Fibroblast of skin of right biceps (primary cell): ENCODE data around the gene FAM90A26.
"Not testable (repeated sequence)": the region's sequence is repeated elsewhere in the genome, so short reads cannot be mapped to it uniquely, and the experiment has no call there.

ENCODE experiments used
- DNase-seq: peaks from one replicate; pipeline ENCODE4 v3.0.0-alpha.2; 2013

FAM90A26 gene, protein sequence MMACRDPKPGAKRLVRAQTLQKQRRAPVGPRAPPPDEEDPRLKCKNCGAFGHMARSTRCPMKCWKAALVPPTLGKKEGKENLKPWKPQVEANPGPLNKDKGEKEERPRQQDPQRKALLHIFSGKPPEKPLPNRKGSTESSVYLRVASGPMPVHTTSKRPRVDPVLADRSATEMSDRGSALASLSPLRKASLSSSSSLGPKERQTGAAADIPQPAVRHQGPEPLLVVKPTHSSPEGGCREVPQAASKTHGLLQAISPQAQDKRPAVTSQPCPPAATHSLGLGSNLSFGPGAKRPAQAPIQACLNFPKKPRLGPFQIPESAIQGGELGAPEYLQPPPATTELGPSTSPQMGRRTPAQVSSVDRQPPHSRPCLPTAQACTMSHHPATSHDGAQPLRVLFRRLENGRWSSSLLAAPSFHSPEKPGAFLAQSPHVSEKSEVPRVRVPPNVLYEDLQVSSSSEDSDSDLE

DNA sequence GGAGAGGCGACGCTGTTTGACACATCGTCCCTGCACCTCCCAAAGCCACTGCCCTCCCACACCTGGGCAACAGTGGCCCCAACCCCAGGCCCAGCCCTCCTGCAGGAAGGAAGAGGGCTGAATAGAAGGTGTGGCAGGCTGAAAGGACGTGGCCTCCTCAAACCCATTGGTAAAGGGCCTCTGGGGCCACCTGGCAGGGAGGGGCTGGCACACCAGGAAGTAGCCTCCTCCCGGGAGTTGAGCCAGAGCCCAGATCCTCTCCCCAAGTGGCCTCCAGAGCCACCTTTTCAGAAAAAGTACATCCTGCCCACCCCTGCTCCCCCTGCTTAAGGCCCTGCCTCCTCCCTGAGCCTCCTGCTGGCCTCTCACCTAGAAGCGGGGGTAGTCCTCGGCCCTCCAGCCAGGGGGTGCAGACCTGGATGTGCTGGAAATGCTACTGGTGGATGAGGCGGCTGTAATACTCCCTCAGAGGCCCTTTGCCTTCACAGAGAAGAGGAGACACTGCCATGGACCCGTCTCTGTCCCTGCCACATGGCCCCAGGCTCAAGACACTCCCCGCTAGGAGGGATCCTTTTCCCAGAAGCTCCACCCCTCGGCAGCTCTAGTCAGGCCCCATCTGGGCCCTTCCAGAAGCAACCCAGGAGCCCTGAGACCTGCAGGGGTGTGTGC is at the start of gene FAM90A26:
Gene FAM90A26, plus strand, starts transcription at position 619 of the 669 bp plus-strand sequence. CDS start 2,764 bp downstream, outside the sequence.
- DNase-seq = not testable (repeated sequence)

DNA sequence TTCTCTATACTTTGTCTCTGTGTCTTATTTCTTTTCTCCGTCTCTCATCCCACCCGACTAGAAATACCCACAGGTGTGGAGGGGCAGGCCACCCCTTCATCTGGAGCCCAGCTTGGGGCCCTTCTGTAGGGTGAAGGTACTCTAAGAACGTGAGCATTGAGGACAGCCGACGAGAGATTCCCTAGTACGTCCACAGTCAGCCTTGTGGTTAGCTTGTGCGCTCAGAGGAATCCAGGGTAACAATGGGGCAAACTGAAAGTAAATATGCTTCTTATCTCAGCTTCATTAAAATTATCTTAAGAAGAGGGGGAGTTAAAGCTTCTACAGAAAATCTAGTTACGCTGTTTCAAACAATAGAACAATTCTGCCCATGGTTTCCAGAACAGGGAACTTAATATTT is 47.5 kb upstream of the FAM90A26 start:
- DNase-seq = not testable (repeated sequence)

DNA sequence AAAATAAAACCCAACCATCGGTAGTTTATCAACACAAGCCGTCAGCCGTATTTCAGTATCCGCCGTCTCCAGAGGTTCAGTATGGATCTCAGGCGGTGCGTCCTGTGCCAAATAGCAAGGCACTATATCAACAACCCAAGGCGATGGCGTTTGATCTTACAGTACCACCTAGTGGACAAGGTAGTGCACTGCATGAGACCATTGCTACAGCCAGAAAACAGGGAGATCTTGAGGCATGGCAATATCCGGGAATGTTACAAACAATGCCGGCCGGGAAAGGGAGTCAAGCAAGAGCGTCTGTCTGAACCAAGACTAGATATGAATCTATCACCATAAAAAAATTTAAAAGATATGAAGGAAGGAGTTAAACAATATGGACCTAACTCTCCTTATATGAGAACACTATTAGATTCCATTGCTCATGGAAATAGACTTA is 46.6 kb upstream of the FAM90A26 start:
- peak; percentile 71 for DNase-seq

DNA sequence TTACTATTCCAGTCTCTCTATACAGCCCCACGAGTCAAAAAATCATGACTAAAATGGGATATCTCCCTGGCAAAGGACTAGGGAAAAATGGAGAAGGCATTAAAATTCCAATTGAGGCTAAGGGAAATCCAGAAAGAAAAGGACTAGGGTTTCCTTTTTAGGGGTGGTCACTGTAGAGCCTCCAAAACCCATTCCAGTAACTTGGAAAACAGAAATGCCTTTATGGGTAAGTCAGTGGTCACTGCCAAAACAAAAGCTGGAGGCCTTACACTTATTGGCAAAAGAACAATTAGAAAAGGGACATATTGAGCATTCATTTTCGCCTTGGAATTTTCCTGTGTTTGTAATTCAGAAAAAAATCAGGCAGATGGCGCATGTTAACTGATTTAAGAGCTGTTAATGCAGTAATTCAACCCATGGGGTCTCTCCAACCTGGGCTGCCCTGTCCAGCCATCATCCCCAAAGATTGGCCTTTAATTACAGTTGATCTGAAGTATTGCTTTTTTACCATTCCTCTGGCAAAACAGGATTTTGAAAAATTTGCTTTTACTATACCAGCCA is 44.5 kb upstream of the FAM90A26 start:
- not testable (repeated sequence) for DNase-seq

DNA sequence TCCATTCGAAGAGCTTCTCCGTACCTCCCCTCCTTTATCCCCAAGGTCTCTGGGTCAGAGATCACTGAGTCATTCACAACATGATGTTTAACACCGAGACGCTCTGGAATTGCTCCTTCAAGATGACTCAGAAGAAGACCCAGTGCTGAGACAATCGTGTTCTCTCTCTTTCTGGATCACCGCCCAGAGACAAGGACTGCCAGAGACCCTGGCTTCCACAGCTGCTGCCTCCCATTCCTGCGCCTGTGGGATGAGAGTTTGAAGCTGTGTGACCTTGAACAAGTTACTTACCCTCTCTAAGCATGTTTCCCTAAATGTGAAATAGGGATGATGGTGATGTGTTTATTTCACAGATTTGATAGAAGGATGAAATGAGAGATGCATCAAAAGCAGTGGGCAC is 38.8 kb upstream of the FAM90A26 start:
- DNase-seq = peak; percentile 85

DNA sequence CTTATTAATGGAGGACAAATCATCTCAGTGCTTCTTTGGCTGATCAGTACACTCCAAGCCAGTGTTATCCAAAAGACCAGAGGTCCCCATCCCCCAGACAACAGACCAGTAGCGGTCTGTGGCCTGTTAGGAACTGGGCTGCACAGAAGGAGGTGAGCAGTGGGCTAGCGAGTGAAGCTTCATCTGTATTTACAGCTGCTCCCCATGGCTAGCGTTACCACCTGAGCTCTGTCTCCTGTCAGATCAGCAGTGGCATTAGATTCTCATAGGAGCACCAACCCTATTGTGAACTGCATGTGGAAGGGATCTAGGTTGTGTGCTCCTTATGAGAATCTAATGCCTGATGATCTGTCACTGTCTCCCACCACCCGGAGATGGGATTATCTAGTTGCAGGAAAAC is 37.4 kb upstream of the FAM90A26 start:
- not testable (repeated sequence) for DNase-seq

DNA sequence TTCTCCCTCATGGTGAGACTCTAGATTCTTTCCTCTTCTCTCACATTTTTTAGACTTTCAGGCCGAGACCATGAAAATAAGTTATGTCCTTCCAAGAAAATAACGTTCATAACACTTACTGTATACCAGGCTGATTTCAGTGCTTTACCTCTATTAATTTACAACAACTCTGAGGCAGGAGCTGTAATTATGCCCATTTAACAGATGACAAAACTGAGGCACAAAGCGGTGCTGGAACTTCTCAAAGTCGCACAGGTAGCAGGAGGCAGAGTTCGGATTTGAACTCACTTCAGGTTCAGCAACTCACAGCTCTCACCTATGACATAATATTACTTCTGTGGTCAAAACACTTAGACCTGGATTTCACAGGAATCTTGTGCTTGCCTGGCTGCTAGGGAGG is 36.2 kb upstream of the FAM90A26 start:
- not testable (repeated sequence) for DNase-seq

DNA sequence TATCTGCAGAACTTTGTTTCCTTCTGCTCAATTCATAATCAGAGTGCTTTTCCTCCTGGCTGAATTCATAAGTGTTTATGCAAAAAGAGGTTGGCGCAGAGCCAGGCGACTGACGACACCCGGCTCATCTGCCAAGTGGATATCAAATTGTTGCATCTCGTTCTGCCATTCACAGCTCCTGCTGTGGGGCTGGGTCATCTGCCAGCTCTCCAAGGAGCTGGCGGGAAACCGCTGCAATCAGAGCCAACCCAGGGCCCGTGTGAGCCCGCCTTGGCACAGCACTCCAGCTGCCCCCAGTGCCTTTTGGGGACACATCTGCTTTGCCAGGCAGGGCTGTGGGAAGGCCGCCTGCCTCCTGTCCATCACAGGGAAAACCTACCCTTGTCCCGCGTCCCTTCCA is 35.7 kb upstream of the FAM90A26 start:
- peak; percentile 37 for DNase-seq

DNA sequence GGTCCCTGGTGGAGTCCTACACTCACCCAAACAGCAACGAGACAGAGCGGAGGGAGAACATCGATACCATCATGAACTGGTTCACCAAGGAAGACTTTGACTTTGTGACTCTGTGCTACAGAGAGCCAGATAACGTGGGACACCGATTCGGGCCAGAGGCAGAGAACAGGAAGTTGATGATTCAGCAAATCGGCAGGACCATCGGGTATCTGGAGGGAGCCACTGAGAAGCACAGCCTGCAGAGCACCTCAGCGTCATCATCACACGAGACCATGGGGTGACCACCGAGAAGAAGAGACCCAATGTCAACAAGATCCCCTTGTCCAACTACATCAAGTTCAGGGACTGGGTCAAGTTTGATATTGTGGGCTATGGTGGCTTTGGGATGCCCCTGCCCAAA is 29.2 kb upstream of the FAM90A26 start:
- not testable (repeated sequence) for DNase-seq

DNA sequence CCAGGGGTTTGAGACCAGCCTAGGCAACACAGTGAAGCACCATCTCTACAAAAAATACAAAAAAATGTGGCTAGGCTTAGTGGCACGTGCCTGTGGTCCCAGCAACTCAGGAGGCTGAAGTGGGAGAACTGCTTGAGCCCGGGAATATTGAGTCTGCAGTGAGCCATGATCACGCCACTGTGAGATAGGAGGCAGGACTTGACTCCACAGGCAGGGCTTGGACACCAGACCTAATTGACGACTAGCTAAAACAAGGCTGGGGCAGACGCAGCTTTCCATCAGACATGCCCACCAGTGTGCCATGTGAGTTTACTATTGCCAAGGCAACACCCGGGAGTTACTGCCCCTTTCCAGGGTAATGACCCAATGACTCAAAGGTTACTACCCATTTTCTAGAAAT is 27.4 kb upstream of the FAM90A26 start:
- not testable (repeated sequence) for DNase-seq

DNA sequence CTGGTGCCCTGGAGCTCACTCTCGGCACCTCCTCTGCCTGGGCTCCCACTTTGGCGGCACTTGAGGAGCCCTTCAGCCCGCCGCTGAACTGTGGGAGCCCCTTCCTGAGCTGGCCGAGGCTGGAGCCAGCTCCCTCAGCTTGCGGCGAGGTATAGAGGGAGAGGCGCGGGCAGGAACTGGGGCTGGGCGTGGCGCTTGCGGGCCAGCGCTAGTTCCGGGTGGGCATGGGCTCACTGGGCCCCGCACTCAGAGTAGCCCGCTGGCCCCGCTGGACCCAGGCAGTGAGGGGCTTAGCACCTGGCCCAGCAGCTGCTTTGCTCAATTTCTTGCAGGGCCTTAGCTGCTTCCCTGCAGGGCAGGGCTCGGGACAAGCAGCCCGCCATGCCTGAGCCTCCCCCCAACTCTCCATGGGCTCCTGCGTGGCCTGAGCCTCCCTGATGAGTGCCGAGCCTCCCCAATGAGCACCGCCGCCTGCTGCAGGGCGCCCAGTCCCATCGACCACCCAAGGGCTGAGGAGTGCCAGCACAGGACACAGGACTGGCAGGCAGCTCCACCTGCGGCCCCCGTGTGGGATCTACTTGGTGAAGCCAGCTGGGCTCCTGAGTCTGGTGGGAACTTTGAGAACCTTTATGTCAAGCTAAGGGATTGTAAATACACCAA is 26.7 kb upstream of the FAM90A26 start:
- DNase-seq = no peak

DNA sequence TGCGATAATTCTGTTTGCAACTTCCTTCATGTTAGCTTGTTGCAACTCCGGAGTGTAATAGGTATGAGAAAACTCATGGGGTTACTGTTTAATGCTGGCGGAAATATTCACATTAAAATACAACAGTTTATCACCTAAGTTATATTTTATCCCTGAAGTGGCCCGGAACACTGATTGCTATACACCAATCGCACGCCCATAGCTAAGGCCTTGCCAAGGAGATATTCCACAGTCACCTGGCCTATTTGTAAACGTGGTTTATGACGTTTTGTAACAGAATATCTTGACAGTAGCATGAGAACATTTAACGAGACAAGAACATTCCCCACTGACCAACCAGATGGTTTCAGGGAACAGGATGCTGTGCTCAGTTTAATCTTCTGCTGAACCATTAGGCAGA is 23.2 kb upstream of the FAM90A26 start:
- DNase-seq = no peak

DNA sequence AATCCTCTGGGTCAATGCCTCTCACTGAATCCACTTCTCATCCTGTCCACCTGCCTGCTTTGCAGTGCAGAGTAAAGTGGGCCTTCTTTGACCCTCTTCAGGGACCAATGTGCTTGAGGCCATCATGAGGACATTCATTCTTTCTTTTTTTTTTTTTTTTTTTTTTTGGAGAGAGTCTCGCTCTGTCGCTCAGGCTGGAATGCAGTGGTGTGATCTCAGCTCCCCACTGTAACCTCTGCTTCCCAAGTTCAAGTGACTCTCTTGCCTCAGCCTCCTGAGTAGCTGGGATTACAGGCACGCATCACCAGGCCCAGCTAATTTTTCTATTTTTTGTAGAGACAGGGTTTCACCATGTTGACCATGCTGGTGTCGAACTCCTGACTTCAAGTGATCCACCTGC is 22.8 kb upstream of the FAM90A26 start:
- not testable (repeated sequence) for DNase-seq

DNA sequence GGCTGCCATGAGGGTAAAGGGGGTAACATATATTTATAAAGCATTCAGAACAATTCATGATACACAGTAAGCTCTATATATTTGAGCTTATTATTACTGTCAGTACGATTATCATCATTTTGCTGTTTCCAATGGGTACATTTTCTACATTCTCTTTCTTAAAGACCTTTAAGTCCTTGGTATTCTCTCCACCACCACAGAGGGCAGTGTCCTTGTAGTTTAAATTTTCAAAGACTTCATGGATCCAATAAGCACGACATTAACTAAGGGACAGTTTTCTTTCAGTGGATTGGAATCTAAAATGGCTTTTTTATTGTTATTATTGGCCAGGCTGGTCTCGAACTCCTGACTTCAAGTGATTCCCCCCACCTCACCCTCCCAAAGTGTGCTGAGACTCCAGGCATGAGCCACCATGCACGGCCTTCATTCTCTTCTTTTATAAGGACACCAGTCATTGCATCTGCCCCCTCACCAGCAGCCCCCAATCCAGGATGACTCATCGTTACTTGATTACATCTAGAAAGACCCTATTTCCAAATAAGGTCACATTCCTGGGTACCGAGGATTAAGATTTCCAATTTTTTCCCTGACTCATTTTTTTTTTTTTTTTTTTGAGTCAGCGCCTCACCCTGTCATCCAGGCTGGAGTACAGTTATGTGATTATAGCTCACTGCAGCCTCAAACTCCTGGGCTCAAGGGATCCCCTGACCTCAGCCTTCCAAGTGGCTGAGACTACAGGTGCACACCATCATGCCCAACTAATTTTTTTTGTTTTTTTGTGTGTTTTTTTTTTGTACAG is 21.4 kb upstream of the FAM90A26 start:
- peak; percentile 77 for DNase-seq

DNA sequence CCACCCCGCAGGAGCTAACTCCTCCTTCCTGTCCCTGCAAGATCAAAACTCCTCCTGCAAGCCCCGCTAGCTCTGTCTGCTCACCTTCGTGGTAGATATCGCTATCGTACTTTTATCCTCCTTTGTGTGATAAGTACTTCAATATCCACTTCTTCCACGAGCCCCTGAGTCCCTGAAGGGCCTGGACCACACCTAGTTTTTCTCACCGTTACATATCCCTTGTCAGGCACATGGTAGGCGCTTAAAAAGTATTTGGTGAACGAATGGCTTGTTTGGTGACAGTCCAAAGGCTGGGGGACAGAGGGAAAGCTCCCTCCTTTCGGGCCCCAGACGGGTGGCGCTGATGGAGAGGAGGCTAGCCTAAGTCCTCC is 18.4 kb upstream of the FAM90A26 start:
- DNase-seq = peak; percentile 21

DNA sequence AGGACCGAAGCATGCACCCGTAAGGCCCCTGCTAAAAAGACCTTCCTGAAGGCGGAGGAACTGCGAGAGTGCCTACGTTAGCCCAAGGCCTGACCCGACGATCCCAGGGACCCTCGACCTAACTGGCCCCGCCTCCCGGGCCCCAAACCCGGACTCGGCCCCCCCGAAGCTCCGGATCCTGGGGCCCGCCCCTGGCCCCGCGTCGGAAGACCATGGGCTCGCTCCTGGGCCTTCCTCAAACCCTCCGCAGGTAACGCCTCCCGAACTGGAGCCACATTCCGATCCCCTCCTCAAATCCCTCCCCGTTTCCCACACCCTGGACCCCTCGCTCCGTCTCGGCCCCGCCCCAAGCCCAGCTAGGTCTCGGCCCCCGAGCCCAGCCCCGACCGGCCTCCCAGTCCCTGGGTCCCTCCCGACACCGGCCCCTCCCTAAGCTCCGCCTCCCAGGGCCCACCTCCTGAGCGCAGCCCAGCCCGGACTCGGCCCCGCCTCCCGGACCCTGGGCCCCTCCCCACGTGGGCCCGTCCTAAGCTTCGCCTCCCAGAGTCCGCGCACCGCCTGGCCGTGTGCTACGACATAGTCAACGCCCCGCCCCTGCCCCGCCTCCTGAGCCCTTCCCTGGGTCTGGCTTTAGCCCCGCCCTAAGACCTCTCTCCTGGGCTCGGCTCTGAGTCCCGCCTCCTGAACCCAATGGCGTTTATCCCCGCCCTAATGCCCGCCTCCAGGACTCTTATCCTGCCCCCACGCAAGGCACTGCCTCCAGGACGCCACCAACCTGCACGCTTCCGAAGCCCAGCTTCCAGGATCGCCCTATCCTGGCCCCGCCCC is 17.8 kb upstream of the FAM90A26 start:
- DNase-seq = peak; percentile 96

DNA sequence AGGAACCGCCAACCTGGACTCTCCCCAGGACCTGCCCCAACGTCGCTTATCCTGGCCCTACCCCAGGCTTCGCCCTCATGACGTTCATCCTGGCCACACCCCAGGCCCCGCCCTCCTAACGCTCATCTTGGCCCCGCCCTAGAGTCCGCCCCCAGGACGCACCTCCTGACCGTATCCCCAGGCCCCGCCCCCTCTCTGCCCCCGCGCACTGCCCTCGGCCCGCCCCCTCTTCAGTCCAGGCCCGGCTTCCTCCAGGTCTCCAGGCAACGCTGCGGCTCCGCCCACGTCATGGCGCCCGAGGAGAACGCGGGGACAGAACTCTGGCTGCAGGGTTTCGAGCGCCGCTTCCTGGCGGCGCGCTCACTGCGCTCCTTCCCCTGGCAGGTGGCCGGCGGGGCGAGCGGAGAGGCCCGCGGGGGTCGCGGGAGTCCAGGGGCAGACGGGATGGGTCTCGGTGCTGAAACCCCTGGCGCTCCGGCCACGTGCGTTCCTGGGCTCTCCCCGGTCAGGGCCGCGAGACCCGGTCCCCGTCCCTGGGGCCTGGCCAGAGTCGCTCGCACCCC is 17.1 kb upstream of the FAM90A26 start:
- peak; percentile 98 for DNase-seq

DNA sequence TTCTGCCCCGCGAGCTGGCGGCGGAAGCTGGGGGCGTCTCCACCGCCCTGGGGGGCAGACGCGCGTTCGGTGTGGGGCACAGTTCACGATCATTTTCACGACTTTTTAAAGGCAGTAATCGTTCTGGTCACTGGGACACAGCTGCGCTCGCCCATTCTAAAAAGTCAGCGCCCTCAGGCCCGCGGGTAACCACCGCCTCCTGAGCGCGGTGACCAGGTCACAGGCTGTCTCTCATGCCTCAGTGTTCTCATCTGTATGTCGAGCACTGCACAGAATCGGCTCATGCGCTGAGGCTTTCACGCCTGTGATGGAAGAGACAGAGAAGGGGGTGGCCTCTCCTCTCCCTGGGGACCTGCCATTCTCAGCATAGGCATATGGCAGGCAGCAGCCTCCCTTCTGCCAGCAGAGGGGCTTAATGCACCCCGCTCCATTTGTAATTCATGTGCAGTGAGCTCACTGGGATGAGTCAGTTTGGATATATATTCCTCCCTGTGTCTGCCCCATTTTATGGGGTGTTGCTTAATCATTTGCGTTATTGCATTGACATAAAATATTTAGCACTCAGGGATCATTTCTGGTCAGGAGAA is 16.5 kb upstream of the FAM90A26 start:
- DNase-seq = peak; percentile 88

DNA sequence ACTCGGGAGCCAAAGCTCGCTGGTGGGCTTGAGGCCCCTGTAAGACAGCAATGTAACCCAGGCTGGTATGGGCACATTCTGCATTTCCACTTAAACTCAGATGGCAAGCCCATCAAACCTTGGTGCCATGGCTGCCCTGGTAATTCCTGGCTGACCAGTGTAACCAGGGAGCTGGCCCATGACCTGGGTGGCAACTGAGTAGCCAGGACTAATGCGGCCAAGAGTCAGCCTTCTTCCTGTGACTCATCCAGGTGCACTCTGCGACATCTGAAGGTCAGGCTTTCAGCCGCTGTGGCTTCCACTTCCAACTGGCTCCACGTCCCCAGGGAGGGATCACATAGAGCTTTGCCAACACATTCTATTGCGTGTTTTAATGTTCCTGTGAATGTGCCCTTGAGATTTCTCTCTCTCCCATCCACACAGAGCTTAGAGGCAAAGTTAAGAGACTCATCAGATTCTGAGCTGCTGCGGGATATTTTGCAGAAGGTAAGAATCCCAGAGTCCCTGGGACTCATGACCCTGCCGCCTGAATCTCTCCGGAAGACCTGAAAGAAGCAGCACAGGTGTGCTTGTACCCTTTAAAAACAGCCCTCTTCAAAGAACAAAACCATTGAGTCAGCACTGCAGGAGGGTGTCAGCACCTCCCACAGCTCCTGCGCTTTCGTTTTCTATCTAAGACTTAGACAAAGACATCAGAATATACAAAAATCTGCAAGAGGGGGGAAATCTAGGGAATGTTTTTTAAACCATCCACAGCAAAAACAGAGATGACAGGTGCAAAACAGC is 14.9 kb upstream of the FAM90A26 start:
- DNase-seq = not testable (repeated sequence)

DNA sequence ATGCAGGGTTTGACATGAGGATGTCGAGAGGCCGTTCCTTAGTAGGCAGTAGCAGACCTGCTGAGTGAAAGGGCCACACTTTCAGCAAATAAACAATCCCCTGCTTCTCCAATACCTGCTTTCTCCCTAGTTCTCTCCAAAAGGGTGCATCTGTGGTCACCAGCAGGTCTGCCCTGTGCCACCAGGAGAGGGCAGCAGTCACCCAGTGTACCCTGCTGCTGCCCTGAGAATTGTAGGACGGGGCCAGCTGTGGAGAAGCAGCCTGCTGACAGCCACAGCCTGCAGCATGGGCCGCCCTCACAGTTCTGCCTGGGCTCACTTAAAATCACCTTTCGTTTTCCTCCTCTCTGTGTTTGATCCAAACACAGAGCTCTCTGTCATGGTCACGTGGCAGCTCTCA is 11.8 kb upstream of the FAM90A26 start:
- not testable (repeated sequence) for DNase-seq
